Measurements from ENCODE around the gene GARIN5A.
A peak's percentile ranks its signal among the peaks of the same experiment; 100 is the strongest.

Gene GARIN5A

GRCh38 chr19:50490991-50491472 is 14.4 kb upstream of the GARIN5A start:
- DNase-seq (ENCODE audit: low read depth): no peak
- no peak overlapping the region for H3K4me3 ChIP-seq (ENCODE audit: low read depth, low read length)

GRCh38 chr19:50490411-50490811 is 13.8 kb upstream of the GARIN5A start:
- DNase-seq (ENCODE audit: low read depth): no peak
- H3K4me3 ChIP-seq (ENCODE audit: low read depth, low read length): no peak overlapping the region

- no peak for DNase-seq (ENCODE audit: low read depth)
- no peak overlapping the region for H3K4me3 ChIP-seq (ENCODE audit: low read depth, low read length)
Measured at GRCh38 chr19:50489461-50490011, 12.9 kb upstream of the GARIN5A start.

DNA sequence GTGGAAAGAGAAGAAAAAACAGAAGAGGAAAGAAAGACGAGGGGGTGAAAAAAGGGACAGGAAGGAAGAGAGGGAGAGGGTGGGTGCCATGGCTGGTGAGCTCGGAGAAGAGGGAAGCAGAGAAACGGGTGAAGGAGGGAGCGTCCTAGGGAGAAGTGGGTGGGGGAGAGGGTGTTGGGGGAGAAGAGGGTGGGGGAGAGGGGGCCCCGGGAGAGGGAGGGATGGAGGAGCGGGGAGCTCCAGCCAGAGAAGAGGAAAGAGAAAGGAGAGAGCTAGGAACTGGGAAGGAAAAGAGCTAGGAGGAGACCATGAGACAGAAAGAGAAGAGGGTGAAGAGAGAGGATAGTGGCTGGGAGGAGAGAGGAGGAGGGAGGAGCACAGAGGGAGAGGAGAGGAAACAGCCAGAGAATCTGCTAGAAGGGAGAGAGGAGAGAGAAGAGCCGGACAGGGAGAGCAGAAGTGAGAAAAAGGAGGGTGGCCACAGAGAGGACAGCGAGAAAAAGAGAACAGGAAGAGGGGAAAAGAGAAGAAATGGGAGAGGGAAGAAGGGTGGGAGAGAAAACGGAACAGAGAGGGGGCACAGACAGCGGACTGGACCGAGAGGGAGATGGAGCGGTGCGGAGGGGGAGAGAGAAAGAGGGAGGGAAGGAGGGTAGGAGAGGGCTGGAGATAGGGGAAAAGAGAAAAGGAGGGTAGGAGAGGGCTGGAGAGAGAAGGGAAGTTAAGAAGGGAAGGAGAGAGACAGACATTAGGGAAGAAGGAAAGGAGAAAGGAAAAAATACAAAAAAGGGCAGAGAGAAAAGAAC is 11.9 kb upstream of the GARIN5A start:
- H3K4me3 ChIP-seq (ENCODE audit: low read depth, low read length): no peak overlapping the region
- no peak for DNase-seq (ENCODE audit: low read depth)

DNA sequence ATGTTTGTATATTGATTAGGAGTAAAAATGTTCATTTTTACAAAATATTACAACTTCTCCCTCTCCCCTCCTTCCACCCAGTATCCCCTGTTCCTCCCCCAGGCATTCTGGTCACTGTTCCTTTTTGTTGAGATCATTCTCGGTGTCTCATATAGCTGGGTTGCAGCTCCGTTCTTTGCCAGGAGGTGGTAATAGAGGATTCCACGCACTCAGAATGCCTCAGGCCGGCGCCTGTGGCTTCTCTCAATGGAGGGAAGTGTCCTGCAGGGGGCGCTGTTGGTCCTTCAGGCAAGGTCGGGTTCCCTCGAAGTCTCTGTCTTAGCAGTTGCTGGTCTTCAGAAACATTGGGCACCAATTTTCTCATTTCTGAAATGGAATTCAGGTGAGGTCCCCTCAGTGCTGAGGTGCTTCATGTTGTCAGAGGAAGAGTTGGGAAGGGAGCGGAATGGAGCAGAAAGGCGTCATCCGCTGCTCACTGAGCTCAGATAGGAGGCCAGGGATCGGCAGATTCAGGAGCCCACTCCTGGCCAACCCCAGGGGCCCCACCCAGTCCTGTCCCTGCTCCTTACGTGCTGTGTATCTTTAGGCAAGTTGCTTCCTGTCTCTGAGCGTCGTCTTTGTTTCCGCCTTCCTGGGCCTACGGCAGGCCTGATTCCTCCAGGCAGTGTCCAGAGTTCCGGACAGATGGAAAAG is 10.3 kb upstream of the GARIN5A start:
- no peak for DNase-seq (ENCODE audit: low read depth)
- H3K4me3 ChIP-seq (ENCODE audit: low read depth, low read length): no peak overlapping the region

DNA sequence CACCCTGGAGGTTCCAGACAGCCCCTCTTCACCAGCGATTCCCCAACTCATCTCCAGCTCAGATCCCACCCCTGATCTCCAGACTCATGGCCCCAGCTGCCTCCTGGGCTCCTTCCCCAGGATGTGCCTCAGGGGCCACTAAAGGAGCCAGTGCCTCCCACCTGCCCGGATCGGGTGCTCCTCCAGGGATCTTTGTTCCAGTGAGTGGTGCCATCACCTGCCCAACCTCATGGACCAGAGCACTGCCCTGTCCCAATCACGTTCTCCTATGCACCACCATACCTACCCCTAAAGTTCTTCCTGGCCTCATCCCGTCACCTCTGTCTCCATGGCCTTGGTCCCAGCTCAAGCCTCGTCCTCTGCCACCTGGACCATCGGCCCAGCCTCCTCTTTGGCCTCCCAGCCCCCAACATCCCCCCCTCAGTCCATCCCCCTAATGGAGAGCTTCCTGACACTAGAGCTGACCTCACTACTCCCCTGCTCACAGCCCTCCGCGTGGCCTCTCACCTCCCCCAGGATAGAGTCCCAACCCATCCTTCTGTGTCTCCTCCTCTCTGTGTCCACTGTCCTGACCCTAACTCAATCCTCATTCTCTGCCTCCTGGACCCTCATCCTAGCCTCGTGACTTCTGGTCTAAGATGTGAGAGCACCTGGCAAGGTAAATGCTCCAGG is 8.8 kb upstream of the GARIN5A start:
- no peak overlapping the region for H3K4me3 ChIP-seq (ENCODE audit: low read depth, low read length)
- no peak for DNase-seq (ENCODE audit: low read depth)

DNA sequence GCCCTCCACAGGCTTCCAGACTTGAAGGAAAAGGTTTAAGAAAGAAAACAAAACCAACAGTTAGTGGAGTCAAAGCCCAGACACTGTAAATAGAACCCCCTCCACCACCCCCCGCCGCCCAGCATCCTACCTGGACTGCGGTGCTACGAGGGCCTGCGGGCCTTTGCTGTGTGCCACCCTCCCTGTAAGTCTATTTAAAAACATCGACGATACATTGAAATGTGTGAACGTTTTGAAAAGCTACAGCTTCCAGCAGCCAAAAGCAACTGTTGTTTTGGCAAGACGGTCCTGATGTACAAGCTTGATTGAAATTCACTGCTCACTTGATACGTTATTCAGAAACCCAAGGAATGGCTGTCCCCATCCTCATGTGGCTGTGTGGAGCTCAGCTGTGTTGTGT is 6.3 kb upstream of the GARIN5A start:
- DNase-seq (ENCODE audit: low read depth): no peak
- H3K4me3 ChIP-seq (ENCODE audit: low read depth, low read length): no peak overlapping the region

- H3K4me3 ChIP-seq (ENCODE audit: low read depth, low read length): no peak overlapping the region
- DNase-seq (ENCODE audit: low read depth): no peak
Measured at GRCh38 chr19:50482271-50482855, 5.7 kb upstream of the GARIN5A start.

DNA sequence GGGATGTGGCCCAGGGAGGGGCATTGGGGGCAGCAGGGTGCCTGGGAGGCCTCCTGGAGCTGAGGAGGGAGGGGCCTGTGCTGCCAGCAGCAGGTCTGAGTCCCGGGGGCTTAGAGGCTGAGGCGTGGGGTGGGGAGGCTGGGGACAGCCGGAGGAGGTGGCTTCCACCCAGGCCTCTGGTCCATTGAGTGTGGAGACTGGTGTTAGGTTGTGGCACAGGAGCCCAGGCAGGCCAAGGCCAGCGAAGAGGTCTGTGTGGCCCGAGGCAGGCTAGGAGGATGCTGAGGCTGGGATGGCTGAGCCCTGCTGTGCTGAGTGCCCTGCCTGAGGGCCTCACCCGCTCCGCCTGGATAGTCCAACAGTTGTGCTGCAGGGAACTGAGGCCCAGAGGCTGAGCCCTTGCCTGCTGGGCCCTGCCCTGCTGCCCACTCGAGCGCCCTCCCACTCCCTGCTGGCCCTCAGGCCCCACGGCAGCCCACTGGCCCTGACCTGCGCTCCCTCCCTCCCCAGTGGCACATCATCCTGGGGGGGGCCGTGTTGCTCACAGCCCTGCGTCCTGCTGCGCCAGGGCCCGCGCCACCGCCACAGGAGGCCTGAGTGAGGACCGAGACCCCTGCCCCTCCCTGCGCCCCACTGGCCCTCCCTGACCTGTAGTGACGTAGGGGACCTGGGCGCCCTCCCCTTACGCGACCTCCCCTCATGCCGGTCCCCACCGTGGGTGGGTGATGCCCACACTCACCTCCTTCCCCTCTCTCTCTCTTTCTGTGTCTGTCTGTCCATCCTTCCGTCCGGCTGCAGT is 4.9 kb upstream of the GARIN5A start:
- H3K4me3 ChIP-seq (ENCODE audit: low read depth, low read length): no peak overlapping the region
- DNase-seq (ENCODE audit: low read depth): no peak

GRCh38 chr19:50480281-50481111 is 3.8 kb upstream of the GARIN5A start:
- DNase-seq (ENCODE audit: low read depth): no peak
- no peak overlapping the region for H3K4me3 ChIP-seq (ENCODE audit: low read depth, low read length)

DNA sequence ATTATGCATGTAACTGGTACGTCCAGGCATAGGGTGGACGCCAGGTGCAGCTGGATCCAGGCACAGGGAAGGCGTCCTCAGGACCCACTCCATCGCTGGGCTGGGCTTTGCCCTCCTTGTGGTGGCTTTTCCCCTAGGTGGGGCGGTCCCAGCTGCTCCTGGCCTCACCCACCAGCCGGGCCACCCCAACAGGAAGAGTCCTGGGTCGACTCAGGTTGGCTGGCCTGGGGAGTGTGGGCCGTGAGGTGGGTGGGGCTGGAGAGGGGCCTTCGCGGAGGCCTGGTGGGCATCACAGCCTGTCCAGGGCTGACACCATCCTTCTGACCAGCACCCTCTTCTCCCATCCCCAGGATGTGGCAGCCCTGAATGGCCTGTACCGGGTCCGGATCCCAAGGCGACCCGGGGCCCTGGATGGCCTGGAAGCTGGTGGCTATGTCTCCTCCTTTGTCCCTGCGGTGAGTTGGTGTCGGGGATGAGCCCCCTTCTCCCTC is 3.2 kb upstream of the GARIN5A start:
- no peak overlapping the region for H3K4me3 ChIP-seq (ENCODE audit: low read depth, low read length)
- DNase-seq (ENCODE audit: low read depth): no peak

GRCh38 chr19:50478901-50479715 is 2.5 kb upstream of the GARIN5A start:
- H3K4me3 ChIP-seq (ENCODE audit: low read depth, low read length): no peak overlapping the region
- no peak for DNase-seq (ENCODE audit: low read depth)

DNA sequence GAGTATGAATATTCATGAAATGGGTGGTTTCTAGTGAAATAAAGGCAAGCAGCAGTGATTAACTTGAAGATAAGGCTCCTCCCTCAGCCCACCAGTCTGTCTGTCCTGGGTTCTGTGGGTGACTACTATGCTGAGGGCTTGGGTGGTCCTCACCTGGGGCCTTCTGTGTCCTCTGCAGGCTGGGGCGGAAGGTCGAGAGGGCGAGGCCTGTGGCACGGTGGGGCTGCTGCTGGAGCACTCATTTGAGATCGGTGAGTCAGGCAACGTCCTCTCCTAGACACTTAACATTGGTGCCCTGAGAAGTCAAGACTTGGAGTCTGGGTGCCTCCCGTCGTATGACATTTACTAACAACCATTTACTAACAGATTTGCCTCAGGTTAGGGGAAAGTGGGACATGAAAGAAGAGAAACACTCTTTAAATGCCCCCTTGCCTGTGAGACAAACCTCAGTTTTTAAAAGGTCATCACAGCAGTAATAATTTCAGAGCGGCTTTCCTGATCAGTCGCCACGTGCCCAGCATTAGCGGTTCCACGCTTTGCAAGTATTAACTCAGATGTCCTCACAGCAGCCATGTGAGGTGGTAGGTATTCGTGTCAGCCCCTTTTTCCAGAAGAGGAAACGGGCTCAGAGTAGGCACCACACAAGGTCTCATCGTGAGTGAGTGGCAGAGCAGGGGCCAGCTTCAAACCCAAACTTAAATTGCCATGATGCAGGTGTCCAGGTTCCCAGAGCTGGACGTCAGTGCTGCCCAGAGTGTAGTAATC is 1.3 kb upstream of the GARIN5A start:
- H3K4me3 ChIP-seq (ENCODE audit: low read depth, low read length): no peak overlapping the region
- no peak for DNase-seq (ENCODE audit: low read depth)

DNA sequence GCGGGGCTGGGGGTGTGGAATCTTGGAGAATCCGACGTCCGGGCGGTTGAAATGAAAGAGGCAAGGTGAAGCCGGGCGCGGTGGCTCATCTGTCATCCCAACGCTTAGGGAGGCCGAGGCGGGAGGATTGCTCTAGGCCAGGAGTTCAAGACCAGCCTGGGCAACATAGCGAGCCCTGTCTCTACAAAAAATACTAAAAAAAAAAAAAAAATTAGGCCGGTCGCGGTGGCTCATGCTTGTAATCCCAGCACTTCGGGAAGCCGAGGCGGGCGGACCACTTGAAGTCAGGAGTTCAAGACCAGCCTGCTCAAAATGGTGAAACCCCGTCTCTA is 225 bp upstream of the GARIN5A start:
- no peak for DNase-seq (ENCODE audit: low read depth)
- peak overlapping the region; percentile 93 for H3K4me3 ChIP-seq (ENCODE audit: low read depth, low read length)

- peak overlapping the region; percentile 93 for H3K4me3 ChIP-seq (ENCODE audit: low read depth, low read length)
- no peak for DNase-seq (ENCODE audit: low read depth)
Measured at GRCh38 chr19:50475736-50476223, 868 bp downstream of the GARIN5A start.

DNA sequence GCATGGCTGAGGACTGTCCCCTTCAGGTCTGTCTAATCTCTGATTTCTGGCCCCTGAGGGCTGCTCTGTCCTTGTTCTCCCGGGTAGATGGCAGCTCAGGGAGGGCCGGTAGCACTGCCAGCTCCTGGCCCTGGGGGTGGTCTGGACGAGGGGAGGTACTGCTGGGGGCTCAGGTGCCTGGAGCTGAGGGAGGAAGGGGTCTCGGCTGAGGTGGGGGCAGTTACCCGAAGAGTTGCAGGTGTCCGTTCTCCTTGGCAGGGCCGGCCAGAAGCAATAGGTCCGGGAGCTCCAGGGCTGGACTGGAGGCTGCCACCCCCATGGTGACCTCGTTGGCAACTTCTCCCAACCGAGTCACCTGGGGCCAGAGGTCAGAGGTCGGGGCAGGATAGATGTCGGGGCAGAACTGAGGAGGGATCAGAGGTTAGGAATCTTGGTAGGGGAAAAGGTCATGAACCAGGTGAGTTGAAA is 1.5 kb downstream of the GARIN5A start:
- no peak for DNase-seq (ENCODE audit: low read depth)
- no peak overlapping the region for H3K4me3 ChIP-seq (ENCODE audit: low read depth, low read length)

All from skeletal muscle cell (primary cell).